ENCODE data around the gene MAJIN. TPM values are rescaled to one million over a fixed set of nuclear protein-coding genes. Genes with fewer than 3 reads are reported as not detected.

Gene MAJIN
- total and polyA plus RNA-seq, 9 of the 15 experiments (the other 6 are each of a cell fraction or from before 2014, with no cell fraction given), result 0.17 to 0.83 (median 0.24) TPM; not detected in 2

DNA sequence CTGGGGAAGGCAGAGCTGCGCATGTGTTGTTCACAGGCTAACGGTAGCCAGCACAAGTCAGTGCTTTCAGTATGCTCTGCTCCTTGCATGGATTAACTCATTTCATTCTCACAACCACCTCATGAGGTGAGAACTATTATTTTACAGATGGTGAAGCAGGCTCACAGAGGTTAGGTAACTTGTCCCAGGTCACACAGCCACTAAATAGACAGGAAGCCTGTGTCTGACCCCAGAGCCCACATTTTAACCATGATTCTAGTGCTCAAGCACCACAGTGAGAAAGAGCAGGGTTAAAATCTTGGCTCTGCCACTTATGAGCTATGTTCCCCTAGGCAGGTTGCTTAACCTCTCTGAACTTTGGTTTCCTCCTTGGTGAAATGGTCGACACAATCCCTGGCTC is 49.1 kb upstream of the MAJIN start (continued):
- TF ChIP-seq MTA2 (IDR thresholded peaks at IDR 0.05; ENCODE audit: low read depth) (no peak), MCM3 (IDR thresholded peaks at IDR 0.05) (no peak), HEY1 (CRISPR knock-in tag; IDR thresholded peaks at IDR 0.05; ENCODE audit: borderline replicate concordance) (no peak), TBP (optimal IDR thresholded peaks at IDR 0.05; ENCODE audit: low read depth, low read length) (no peak), SMAD2 (IDR thresholded peaks at IDR 0.05; ENCODE audit: low read depth, low read length) (no peak)
- TF ChIP-seq, protein P1, sequence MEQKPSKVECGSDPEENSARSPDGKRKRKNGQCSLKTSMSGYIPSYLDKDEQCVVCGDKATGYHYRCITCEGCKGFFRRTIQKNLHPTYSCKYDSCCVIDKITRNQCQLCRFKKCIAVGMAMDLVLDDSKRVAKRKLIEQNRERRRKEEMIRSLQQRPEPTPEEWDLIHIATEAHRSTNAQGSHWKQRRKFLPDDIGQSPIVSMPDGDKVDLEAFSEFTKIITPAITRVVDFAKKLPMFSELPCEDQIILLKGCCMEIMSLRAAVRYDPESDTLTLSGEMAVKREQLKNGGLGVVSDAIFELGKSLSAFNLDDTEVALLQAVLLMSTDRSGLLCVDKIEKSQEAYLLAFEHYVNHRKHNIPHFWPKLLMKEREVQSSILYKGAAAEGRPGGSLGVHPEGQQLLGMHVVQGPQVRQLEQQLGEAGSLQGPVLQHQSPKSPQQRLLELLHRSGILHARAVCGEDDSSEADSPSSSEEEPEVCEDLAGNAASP (IDR thresholded peaks at IDR 0.05), result no peak

DNA sequence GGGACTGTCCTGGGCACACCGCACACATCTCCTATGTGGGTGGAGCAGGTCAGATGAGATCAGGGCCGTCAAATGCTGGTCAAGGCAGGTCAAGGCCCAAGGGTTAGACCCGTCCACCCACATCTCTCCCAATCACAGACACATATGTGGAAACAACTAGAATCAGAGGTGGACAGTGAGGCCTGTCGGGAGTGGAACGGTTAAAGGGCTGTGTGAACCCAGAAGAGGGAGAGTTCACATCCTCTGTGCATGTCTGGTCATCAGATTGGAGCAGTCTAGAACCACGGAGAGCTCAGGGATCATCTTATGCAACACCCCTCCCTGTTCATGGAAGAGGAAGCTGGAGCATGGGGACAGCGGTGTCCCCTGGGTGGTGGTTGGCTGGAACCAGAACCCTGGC is 47.9 kb upstream of the MAJIN start:
- peaks cover 20% of the 10 kb centered on the region for H3K79me2 ChIP-seq (ENCODE audit: control insufficient read depth, insufficient read depth, low read length)
- no peak overlapping the region for H3K4me2 ChIP-seq (ENCODE audit: insufficient read depth, low read length)
- H3K9me1 ChIP-seq (ENCODE audit: control insufficient read depth, insufficient read depth, low read length), result peaks cover 4% of the 10 kb centered on the region
- ChIA-PET POLR2A (no interaction called here), CTCF (ENCODE audit: low intra/inter-chr PET ratio) (no interaction called here)
- H2AFZ ChIP-seq (ENCODE audit: low read depth, low read length), result no peak overlapping the region
- DNase-seq (ENCODE audit: extremely low read depth in 1 of 4, low spot score in 3 of 4), result no peak
- no peaks in the 10 kb centered on the region for H3K27me3 ChIP-seq (ENCODE audit: control insufficient read depth in 2 of 2, insufficient read depth in 2 of 2, low read length in 2 of 2)
- H4K20me1 ChIP-seq (replicated peaks; ENCODE audit: control insufficient read depth, insufficient read depth, low read length), result no peaks in the 10 kb centered on the region
- no peak for ATAC-seq
- H3K9me3 ChIP-seq (replicated peaks; ENCODE audit: control insufficient read depth, insufficient read depth, low read depth, low read length), result no peaks in the 10 kb centered on the region; the same call in 1 of the 2 replicates
- H3K27ac ChIP-seq (ENCODE audit: extremely low read depth, low read depth, low read length), result no peak overlapping the region
- in situ Hi-C loops (cut with MboI) (no loop called here), intact Hi-C loops (cut with micrococcal nuclease) (no loop called here)
- H3K4me3 ChIP-seq, result no peak overlapping the region
- BruUV-seq (replicated peaks), result no TSS peak
- peaks cover 10 to 39% of the 10 kb centered on the region in 2 experiments; a peak in 4 of 5 replicates for H3K4me1 ChIP-seq (replicated peaks in 1 of 2; ENCODE audit: control insufficient read depth in 2 of 2, insufficient read depth in 2 of 2, low read length in 2 of 2)
- 63% methylated on average over 7 of the region's 7 CpGs for WGBS (ENCODE audit: insufficient coverage, low coverage, missing lambda C conversion rate)
- no peak for FAIRE-seq
- 0 out of 4 replicates have a peak overlapping the region, but pooled peaks of 1 of the 2 experiments have one; percentile 28 for H3K9ac ChIP-seq (ENCODE audit: insufficient read depth in 1 of 2, low read depth in 2 of 2, low read length in 2 of 2)
- H3K36me3 ChIP-seq (ENCODE audit: control insufficient read depth, insufficient read depth, low read length), result peaks cover 42% of the 10 kb centered on the region; the same call in 2 of the 3 replicates
- TF ChIP-seq MTA3 (IDR thresholded peaks at IDR 0.05; ENCODE audit: borderline replicate concordance), result no peak
- TF ChIP-seq, protein P2, sequence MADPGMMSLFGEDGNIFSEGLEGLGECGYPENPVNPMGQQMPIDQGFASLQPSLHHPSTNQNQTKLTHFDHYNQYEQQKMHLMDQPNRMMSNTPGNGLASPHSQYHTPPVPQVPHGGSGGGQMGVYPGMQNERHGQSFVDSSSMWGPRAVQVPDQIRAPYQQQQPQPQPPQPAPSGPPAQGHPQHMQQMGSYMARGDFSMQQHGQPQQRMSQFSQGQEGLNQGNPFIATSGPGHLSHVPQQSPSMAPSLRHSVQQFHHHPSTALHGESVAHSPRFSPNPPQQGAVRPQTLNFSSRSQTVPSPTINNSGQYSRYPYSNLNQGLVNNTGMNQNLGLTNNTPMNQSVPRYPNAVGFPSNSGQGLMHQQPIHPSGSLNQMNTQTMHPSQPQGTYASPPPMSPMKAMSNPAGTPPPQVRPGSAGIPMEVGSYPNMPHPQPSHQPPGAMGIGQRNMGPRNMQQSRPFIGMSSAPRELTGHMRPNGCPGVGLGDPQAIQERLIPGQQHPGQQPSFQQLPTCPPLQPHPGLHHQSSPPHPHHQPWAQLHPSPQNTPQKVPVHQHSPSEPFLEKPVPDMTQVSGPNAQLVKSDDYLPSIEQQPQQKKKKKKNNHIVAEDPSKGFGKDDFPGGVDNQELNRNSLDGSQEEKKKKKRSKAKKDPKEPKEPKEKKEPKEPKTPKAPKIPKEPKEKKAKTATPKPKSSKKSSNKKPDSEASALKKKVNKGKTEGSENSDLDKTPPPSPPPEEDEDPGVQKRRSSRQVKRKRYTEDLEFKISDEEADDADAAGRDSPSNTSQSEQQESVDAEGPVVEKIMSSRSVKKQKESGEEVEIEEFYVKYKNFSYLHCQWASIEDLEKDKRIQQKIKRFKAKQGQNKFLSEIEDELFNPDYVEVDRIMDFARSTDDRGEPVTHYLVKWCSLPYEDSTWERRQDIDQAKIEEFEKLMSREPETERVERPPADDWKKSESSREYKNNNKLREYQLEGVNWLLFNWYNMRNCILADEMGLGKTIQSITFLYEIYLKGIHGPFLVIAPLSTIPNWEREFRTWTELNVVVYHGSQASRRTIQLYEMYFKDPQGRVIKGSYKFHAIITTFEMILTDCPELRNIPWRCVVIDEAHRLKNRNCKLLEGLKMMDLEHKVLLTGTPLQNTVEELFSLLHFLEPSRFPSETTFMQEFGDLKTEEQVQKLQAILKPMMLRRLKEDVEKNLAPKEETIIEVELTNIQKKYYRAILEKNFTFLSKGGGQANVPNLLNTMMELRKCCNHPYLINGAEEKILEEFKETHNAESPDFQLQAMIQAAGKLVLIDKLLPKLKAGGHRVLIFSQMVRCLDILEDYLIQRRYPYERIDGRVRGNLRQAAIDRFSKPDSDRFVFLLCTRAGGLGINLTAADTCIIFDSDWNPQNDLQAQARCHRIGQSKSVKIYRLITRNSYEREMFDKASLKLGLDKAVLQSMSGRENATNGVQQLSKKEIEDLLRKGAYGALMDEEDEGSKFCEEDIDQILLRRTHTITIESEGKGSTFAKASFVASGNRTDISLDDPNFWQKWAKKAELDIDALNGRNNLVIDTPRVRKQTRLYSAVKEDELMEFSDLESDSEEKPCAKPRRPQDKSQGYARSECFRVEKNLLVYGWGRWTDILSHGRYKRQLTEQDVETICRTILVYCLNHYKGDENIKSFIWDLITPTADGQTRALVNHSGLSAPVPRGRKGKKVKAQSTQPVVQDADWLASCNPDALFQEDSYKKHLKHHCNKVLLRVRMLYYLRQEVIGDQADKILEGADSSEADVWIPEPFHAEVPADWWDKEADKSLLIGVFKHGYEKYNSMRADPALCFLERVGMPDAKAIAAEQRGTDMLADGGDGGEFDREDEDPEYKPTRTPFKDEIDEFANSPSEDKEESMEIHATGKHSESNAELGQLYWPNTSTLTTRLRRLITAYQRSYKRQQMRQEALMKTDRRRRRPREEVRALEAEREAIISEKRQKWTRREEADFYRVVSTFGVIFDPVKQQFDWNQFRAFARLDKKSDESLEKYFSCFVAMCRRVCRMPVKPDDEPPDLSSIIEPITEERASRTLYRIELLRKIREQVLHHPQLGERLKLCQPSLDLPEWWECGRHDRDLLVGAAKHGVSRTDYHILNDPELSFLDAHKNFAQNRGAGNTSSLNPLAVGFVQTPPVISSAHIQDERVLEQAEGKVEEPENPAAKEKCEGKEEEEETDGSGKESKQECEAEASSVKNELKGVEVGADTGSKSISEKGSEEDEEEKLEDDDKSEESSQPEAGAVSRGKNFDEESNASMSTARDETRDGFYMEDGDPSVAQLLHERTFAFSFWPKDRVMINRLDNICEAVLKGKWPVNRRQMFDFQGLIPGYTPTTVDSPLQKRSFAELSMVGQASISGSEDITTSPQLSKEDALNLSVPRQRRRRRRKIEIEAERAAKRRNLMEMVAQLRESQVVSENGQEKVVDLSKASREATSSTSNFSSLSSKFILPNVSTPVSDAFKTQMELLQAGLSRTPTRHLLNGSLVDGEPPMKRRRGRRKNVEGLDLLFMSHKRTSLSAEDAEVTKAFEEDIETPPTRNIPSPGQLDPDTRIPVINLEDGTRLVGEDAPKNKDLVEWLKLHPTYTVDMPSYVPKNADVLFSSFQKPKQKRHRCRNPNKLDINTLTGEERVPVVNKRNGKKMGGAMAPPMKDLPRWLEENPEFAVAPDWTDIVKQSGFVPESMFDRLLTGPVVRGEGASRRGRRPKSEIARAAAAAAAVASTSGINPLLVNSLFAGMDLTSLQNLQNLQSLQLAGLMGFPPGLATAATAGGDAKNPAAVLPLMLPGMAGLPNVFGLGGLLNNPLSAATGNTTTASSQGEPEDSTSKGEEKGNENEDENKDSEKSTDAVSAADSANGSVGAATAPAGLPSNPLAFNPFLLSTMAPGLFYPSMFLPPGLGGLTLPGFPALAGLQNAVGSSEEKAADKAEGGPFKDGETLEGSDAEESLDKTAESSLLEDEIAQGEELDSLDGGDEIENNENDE (IDR thresholded peaks at IDR 0.05; ENCODE audit: low read depth, low read length), result no peak
- TF ChIP-seq KAT7 (CRISPR knock-in tag; IDR thresholded peaks at IDR 0.05; ENCODE audit: borderline replicate concordance), result no peak
- no peak for TF ChIP-seq ZNF311 (CRISPR knock-in tag; IDR thresholded peaks at IDR 0.05)
- no peak for TF ChIP-seq DPF2 (IDR thresholded peaks at IDR 0.05)

All from K562 (cell line).